ENCODE measurements around the gene HEBP2.

DNA sequence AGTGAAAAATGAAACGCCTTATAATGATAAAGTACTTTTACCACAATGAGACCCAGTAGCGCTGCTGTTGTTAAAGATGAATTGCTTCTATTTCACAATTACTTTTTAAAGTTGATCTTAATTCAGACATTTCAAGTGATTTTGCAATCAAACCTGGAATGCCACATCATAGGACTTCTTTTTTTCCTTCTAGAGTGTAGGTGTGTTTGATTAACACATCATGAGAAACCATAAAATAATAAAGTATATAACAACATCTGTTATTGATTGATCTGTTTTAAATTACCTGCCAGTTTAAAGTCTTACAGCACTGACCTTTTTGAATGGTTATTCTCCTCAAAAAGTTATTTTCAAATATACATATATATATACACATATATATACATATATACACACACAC lies 38.6 kb downstream of the HEBP2 start:
- TF ChIP-seq ZNF274 (IDR thresholded peaks at IDR 0.05; ENCODE audit: low read depth, low read length): no peak
- TF ChIP-seq SUZ12 (IDR thresholded peaks at IDR 0.05; ENCODE audit: extremely low read depth, insufficient read depth, insufficient read length): no peak
- TF ChIP-seq YY1 (IDR thresholded peaks at IDR 0.05; ENCODE audit: insufficient read depth, insufficient read length): no peak
